Measurements from ENCODE around the gene PSMB9. TPM values are rescaled to one million over a fixed set of nuclear protein-coding genes. Genes with fewer than 3 reads are reported as not detected.
A peak's percentile ranks its signal among the peaks of the same experiment; 100 is the strongest.

Gene PSMB9
- total RNA-seq, 1 donor from 2014 or later = 5.7 TPM

DNA sequence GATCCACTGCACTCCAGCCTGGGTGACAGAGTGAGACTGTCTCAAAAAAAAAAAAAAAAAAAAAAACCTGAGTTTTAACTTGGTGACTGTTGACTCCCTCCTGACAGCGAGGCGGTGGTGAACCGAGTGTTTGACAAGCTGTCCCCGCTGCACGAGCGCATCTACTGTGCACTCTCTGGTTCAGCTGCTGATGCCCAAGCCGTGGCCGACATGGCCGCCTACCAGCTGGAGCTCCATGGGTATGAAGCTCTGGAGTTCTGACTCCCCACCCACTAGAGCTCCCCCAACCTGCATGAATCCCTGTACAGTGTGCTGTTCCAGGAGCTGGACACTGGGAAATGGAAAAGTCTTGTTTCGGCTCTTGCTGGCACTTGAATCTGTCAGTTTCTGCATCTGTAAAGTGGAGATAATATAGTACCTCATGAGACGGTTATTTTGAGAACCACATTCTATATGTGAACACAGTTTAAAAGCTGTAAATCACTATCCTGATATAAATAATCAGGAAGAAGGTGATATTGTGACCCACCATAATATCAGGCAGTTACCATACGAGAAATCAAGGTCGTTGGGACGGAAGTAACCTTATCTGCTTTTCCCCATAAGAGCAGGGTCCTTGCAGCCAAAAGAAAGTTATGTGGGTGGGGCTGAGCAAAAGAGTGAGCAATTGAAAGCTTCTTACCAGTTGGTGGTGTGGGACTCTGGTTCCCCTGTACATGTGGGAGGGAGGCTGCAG, 3.3 kb downstream of the PSMB9 start:
- no peaks in the 10 kb centered on the region for H3K36me3 Mint-ChIP-seq
- no peaks in the 10 kb centered on the region for H3K9me3 Mint-ChIP-seq
- H3K4me1 Mint-ChIP-seq (ENCODE audit: unreplicated experiment) = no peaks in the 10 kb centered on the region
- DNase-seq (ENCODE audit: extremely low spot score, unreplicated experiment) = no peak
- H3K27me3 Mint-ChIP-seq = peaks cover 80% of the 10 kb centered on the region
- TF ChIP-seq, protein P1, sequence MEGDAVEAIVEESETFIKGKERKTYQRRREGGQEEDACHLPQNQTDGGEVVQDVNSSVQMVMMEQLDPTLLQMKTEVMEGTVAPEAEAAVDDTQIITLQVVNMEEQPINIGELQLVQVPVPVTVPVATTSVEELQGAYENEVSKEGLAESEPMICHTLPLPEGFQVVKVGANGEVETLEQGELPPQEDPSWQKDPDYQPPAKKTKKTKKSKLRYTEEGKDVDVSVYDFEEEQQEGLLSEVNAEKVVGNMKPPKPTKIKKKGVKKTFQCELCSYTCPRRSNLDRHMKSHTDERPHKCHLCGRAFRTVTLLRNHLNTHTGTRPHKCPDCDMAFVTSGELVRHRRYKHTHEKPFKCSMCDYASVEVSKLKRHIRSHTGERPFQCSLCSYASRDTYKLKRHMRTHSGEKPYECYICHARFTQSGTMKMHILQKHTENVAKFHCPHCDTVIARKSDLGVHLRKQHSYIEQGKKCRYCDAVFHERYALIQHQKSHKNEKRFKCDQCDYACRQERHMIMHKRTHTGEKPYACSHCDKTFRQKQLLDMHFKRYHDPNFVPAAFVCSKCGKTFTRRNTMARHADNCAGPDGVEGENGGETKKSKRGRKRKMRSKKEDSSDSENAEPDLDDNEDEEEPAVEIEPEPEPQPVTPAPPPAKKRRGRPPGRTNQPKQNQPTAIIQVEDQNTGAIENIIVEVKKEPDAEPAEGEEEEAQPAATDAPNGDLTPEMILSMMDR (conservative IDR thresholded peaks at IDR 0.05) = no peak
- H3K4me3 Mint-ChIP-seq = no peak overlapping the region
- no peak overlapping the region for H3K27ac Mint-ChIP-seq

DNA sequence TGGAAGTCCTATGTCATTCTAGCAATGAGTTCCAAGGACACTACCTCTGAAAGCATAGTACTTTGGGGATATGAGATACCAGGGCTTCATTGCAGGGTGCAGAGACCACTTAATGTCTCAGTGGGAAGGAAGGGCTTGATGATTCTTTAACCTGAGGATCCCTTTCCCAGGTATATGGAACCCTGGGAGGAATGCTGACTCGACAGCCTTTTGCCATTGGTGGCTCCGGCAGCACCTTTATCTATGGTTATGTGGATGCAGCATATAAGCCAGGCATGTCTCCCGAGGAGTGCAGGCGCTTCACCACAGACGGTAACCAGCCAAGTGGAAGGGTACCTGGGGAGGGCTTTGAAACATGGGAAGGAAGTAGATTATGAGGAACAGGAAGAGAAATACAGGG, 4.2 kb downstream of the PSMB9 start:
- no peaks in the 10 kb centered on the region for H3K4me1 Mint-ChIP-seq (ENCODE audit: unreplicated experiment)
- DNase-seq (ENCODE audit: extremely low spot score, unreplicated experiment) = no peak
- peaks cover 76% of the 10 kb centered on the region for H3K27me3 Mint-ChIP-seq
- TF ChIP-seq, protein P1 (conservative IDR thresholded peaks at IDR 0.05) = no peak
- H3K9me3 Mint-ChIP-seq = no peaks in the 10 kb centered on the region
- H3K36me3 Mint-ChIP-seq = no peaks in the 10 kb centered on the region
- no peak overlapping the region for H3K27ac Mint-ChIP-seq
- H3K4me3 Mint-ChIP-seq = no peak overlapping the region

DNA sequence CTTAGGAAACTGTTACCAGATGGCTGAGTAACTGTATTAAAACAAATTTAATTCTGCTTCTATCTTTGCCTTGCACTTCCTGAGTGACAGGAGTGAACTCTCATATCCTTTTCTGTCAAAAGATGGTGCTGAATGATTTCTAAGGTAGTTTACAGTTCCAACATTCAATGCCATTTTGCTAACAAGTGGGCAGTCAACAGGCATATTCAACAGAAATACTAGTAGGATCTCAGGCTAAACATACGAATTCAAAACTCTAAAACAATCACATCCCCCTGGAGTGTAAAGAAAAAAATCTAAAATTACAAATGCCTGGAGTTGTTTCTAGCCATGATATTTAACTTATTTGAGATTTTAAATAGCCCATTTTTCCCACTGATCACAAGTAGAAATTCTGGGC, 6.7 kb downstream of the PSMB9 start:
- H3K9me3 Mint-ChIP-seq = no peaks in the 10 kb centered on the region
- no peaks in the 10 kb centered on the region for H3K36me3 Mint-ChIP-seq
- DNase-seq (ENCODE audit: extremely low spot score, unreplicated experiment) = no peak
- peaks cover 63% of the 10 kb centered on the region for H3K27me3 Mint-ChIP-seq
- H3K4me1 Mint-ChIP-seq (ENCODE audit: unreplicated experiment) = no peaks in the 10 kb centered on the region
- TF ChIP-seq, protein P1 (conservative IDR thresholded peaks at IDR 0.05) = no peak
- no peak overlapping the region for H3K4me3 Mint-ChIP-seq
- peak overlapping the region; percentile 87 for H3K27ac Mint-ChIP-seq

DNA sequence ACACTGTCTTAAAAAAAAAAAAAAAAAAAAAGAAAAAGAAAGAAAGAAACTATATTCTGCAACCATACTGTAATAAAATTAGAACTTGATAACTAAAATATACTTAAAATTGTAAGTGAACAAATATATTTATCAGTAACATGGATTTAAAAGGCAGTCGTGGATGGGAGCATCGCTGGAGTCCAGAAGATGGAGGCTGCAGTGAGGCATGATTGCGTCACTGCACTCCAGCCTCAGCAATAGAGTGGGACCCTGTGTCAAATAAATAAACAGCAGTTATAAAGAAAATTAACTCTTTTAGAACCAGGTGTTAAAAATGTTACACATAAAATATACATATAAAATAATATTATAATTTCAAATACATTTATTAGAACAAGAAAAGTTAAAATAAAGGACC, 8.7 kb downstream of the PSMB9 start:
- no peaks in the 10 kb centered on the region for H3K9me3 Mint-ChIP-seq
- no peak for DNase-seq (ENCODE audit: extremely low spot score, unreplicated experiment)
- H3K27me3 Mint-ChIP-seq = peaks cover 62% of the 10 kb centered on the region
- no peaks in the 10 kb centered on the region for H3K4me1 Mint-ChIP-seq (ENCODE audit: unreplicated experiment)
- no peak overlapping the region for H3K4me3 Mint-ChIP-seq
- H3K36me3 Mint-ChIP-seq = no peaks in the 10 kb centered on the region
- TF ChIP-seq, protein P1 (conservative IDR thresholded peaks at IDR 0.05) = no peak
- no peak overlapping the region for H3K27ac Mint-ChIP-seq

DNA sequence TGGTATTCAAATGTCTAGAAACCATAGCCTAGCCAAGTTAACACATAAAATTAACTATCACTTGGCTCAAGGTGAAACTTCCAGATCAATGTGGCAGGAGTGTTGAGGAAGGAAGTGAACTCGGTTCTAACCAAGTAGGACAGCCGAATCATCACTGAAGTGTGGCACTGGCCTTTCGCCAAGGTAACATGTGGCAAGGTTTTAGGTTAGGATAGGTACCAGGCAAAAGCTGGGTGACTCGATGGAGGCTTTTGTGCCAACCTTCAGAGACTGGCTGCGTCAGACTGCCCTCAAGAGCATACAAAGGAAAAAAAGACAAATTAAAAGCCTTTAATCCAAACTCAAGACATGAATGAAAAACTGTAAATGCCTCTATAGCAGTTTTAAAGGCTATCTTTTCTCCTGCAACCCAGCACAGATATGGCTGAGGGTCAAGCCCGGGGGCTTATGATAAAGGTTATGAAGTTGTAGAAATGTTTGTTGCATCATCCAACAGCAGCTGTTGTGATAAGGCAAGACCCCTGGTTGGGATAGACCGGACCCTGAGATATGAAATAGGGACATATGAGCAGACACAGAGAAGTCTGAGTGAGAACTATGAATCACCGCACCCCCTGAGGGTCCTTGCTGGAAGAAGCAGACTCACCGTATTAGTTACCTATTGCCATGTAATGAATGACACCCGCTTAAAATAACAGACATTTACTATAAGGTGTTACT, 11.9 kb downstream of the PSMB9 start:
- H3K27ac Mint-ChIP-seq = no peak overlapping the region
- peaks cover 56% of the 10 kb centered on the region for H3K27me3 Mint-ChIP-seq
- DNase-seq (ENCODE audit: extremely low spot score, unreplicated experiment) = no peak
- no peaks in the 10 kb centered on the region for H3K36me3 Mint-ChIP-seq
- no peaks in the 10 kb centered on the region for H3K4me1 Mint-ChIP-seq (ENCODE audit: unreplicated experiment)
- no peak overlapping the region for H3K4me3 Mint-ChIP-seq
- no peaks in the 10 kb centered on the region for H3K9me3 Mint-ChIP-seq
- TF ChIP-seq, protein P1 (conservative IDR thresholded peaks at IDR 0.05) = no peak
